Fibroblast of lung (primary cell): ENCODE results near the gene USF1. TPM values are rescaled to one million over a fixed set of nuclear protein-coding genes. Genes with fewer than 3 reads are reported as not detected.

ENCODE experiments used
- DNase-seq, 2 donors: peaks; one replicate each; pipeline versions ENCODE4 v3.0.0 to v3.0.0-alpha.2; 2010; ENCODE audit warnings: low read depth in 2 of 2
- H2AFZ ChIP-seq: 2 replicates; pipeline ENCODE4 v1.5.1; 2012; ENCODE audit warnings: low read length, control low read depth, inconsistent platforms
- H3K27ac ChIP-seq: 2 replicates; pipeline ENCODE4 v1.5.1; 2011; ENCODE audit warnings: low read length, control low read depth; ENCODE audit not compliant: insufficient read depth
- H3K27me3 ChIP-seq: 2 replicates; pipeline ENCODE4 v1.5.1; 2011; ENCODE audit warnings: mild to moderate bottlenecking, low read length; ENCODE audit not compliant: control insufficient read depth, insufficient read depth
- H3K36me3 ChIP-seq: 2 replicates; pipeline ENCODE4 v1.5.1; 2011; ENCODE audit warnings: low read length; ENCODE audit not compliant: control insufficient read depth, insufficient read depth
- H3K4me1 ChIP-seq: 2 replicates; pipeline ENCODE4 v1.5.1; 2011; ENCODE audit warnings: low read length; ENCODE audit not compliant: control insufficient read depth, insufficient read depth; ENCODE audit errors: extremely low read depth
- H3K4me2 ChIP-seq: 2 replicates; pipeline ENCODE4 v1.5.1; 2011; ENCODE audit warnings: low read length, control low read depth; ENCODE audit not compliant: insufficient read depth; ENCODE audit errors: extremely low read depth
- H3K4me3 ChIP-seq, 4 experiments: fragments of 200-600 bp in 1 of 4; sonication (generic) in 1 of 4; replicated peaks in 1 of 4; 2 replicates each; pipeline ENCODE4 v1.5.1; 2011 to 2016; ENCODE audit warnings: low read length in 4 of 4, low read depth in 3 of 4, mild to moderate bottlenecking in 3 of 4, control low read depth in 2 of 4, inconsistent platforms in 1 of 4, mixed read lengths in 1 of 4; ENCODE audit not compliant: insufficient read depth in 1 of 4; ENCODE audit errors: control extremely low read depth in 1 of 4
- H3K79me2 ChIP-seq: 2 replicates; pipeline ENCODE4 v1.5.1; 2012; ENCODE audit warnings: mild to moderate bottlenecking, low read length, inconsistent platforms; ENCODE audit not compliant: control insufficient read depth, insufficient read depth
- H3K9ac ChIP-seq: 2 replicates; pipeline ENCODE4 v1.5.1; 2011; ENCODE audit warnings: mild to moderate bottlenecking, low read length, control low read depth; ENCODE audit not compliant: insufficient read depth
- H3K9me3 ChIP-seq: 2 replicates; pipeline ENCODE4 v1.5.1; 2012; ENCODE audit warnings: low read depth, low read length; ENCODE audit not compliant: control insufficient read depth, insufficient read depth
- H4K20me1 ChIP-seq: 2 replicates; pipeline ENCODE4 v1.5.1; 2011; ENCODE audit warnings: low read length; ENCODE audit not compliant: control insufficient read depth, insufficient read depth; ENCODE audit errors: extremely low read depth
- EZH2 ChIP-seq: IDR thresholded peaks from 2 replicates; pipeline ENCODE4 v1.5.1; 2012; ENCODE audit warnings: low read length, control low read depth, mild to moderate bottlenecking; ENCODE audit errors: missing control alignments
- polyA plus RNA-seq, 2 donors: library from polyadenylated mRNA; depleted of rRNA in 1 of 2; stranded (reverse) in 1 of 2; unstranded in 1 of 2; fragments of >200 nt; gene quantifications; 2 replicates each; pipeline ENCODE4 v1.2.1, GENCODE V29; 2011 to 2012; ENCODE audit warnings: missing spikeins in 1 of 2
- total RNA-seq: library from RNA; depleted of rRNA; stranded (reverse); fragments of >200 nt; gene quantifications from 2 replicates; pipeline ENCODE4 v1.2.1, GENCODE V29; 2014
- TF ChIP-seq, protein P1 (sequence below), 2 donors: IDR thresholded peaks in 1 of 2; conservative IDR thresholded peaks in 1 of 2; 1 replicate in 1 of 2; 2 replicates in 1 of 2; pipeline ENCODE4 v1.5.1; 2011 to 2012; ENCODE audit warnings: low read length in 2 of 2, control low read depth in 1 of 2, inconsistent platforms in 1 of 2, low read depth in 1 of 2, mild to moderate bottlenecking in 1 of 2

The USF1 gene
- total and polyA plus RNA-seq, 2 donors (not counting 1 experiment from before 2014, with no cell fraction given) = 23.9 to 80.1 TPM

DNA sequence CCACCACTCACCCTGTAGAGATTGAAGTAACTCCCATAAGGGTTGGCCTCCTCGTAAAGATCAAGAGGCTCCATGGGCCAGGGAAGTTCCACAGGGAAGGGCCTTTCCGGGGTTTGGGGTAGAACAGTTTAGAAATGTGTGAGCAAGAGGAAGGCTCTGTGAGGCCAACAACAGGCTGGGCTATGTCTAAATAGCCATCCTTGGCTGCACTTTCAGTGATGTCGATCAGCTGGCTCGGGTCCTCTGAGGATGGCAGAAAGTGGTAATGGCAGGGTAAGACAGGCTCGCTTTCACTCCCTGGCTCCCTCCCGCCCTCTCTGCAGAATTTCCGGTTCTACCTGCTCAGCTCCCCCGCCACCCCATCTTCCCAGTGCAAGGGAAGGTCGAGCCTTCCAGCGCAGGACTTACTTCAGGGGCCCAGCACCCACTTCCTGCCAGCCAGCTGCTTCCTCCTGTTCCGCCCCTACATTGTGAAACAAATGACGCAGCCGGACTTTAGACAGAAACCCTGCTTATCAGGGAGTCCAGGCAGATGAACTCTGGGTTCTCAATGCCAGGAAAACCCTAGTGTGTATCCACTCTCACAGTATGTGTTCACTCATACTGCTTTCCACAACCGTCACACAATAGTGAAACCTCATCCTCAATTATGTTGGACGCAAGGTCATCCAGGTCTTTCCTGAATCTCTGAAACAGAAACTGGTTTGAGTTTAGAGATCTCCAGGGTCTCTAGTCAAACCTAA, 32.1 kb downstream of the USF1 start:
- Histone ChIP-seq H4K20me1 (no peaks in the 10 kb centered on the region), H3K4me2 (peak overlapping the region; percentile 11), H3K4me3 (no peak overlapping the region), H2AFZ (no peak overlapping the region), H3K36me3 (no peaks in the 10 kb centered on the region), H3K27ac (no peak overlapping the region), H3K9me3 (no peaks in the 10 kb centered on the region), H3K27me3 (peaks cover 4% of the 10 kb centered on the region), H3K4me1 (no peaks in the 10 kb centered on the region), H3K79me2 (no peaks in the 10 kb centered on the region), H3K9ac (no peak overlapping the region)
- DNase-seq = peak; percentile 60 to 87
- TF ChIP-seq EZH2 = no peak
- TF ChIP-seq, protein P1, sequence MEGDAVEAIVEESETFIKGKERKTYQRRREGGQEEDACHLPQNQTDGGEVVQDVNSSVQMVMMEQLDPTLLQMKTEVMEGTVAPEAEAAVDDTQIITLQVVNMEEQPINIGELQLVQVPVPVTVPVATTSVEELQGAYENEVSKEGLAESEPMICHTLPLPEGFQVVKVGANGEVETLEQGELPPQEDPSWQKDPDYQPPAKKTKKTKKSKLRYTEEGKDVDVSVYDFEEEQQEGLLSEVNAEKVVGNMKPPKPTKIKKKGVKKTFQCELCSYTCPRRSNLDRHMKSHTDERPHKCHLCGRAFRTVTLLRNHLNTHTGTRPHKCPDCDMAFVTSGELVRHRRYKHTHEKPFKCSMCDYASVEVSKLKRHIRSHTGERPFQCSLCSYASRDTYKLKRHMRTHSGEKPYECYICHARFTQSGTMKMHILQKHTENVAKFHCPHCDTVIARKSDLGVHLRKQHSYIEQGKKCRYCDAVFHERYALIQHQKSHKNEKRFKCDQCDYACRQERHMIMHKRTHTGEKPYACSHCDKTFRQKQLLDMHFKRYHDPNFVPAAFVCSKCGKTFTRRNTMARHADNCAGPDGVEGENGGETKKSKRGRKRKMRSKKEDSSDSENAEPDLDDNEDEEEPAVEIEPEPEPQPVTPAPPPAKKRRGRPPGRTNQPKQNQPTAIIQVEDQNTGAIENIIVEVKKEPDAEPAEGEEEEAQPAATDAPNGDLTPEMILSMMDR (conservative IDR thresholded peaks at IDR 0.05 in 1 of 2, IDR thresholded peaks at IDR 0.05 in 1 of 2; ENCODE audit: low read depth in 1 of 2, low read length in 2 of 2) = no peak

DNA sequence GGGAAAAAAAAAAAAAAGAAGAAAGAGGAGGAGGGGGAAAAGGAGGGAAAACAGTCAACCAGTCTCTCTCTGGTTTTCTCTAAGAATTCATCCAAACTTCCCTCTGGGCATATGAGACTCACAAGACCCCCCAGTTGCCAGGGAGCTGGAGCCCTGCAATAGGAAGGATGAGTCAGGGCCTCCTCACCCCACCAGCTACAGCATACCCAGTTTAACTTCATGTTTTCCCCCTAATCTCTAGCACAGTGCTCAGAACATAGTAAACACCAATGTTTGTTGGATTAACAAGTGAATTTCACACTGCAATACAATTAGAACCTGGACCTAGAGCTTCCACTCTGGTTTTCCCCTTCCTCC, 32.7 kb downstream of the USF1 start:
- Histone ChIP-seq H3K27me3 (peaks cover 4% of the 10 kb centered on the region), H3K4me3 (no peak overlapping the region), H4K20me1 (no peaks in the 10 kb centered on the region), H3K4me1 (no peaks in the 10 kb centered on the region), H3K4me2 (no peak overlapping the region), H3K27ac (no peak overlapping the region), H3K36me3 (no peaks in the 10 kb centered on the region), H3K9ac (no peak overlapping the region), H2AFZ (no peak overlapping the region), H3K79me2 (no peaks in the 10 kb centered on the region), H3K9me3 (no peaks in the 10 kb centered on the region)
- DNase-seq = no peak
- no peak for TF ChIP-seq EZH2
- TF ChIP-seq, protein P1 (conservative IDR thresholded peaks at IDR 0.05 in 1 of 2, IDR thresholded peaks at IDR 0.05 in 1 of 2; ENCODE audit: low read depth in 1 of 2, low read length in 2 of 2) = no peak

DNA sequence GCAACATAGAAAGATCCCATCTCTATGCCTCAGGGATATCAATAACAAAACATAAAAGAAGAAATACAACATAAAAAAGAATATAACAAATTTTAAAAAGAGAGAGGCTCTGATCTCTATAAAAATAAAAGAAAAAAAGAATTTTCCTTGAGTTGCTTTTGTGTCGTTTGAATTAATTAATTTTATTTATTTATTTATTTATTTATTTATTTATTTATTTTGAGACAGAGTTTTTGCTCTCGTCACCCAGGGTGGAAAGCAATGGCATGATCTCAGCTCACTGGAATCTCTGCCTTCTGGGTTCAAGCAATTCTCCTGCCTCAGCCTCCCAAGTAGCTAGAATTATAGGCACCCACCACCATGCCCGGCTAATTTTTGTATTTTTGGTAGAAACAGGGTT, 33.4 kb downstream of the USF1 start:
- no peak for DNase-seq
- TF ChIP-seq, protein P1 (conservative IDR thresholded peaks at IDR 0.05 in 1 of 2, IDR thresholded peaks at IDR 0.05 in 1 of 2; ENCODE audit: low read depth in 1 of 2, low read length in 2 of 2) = no peak
- no peak for TF ChIP-seq EZH2
- Histone ChIP-seq H2AFZ (no peak overlapping the region), H3K27me3 (no peaks in the 10 kb centered on the region), H3K9me3 (no peaks in the 10 kb centered on the region), H3K79me2 (no peaks in the 10 kb centered on the region), H4K20me1 (no peaks in the 10 kb centered on the region), H3K27ac (no peak overlapping the region), H3K36me3 (no peaks in the 10 kb centered on the region), H3K4me2 (no peak overlapping the region), H3K9ac (no peak overlapping the region), H3K4me3 (no peak overlapping the region), H3K4me1 (no peaks in the 10 kb centered on the region)
